ENCODE results near the gene RFESD.
A peak's percentile ranks its signal among the peaks of the same experiment; 100 is the strongest.

RFESD gene

DNA sequence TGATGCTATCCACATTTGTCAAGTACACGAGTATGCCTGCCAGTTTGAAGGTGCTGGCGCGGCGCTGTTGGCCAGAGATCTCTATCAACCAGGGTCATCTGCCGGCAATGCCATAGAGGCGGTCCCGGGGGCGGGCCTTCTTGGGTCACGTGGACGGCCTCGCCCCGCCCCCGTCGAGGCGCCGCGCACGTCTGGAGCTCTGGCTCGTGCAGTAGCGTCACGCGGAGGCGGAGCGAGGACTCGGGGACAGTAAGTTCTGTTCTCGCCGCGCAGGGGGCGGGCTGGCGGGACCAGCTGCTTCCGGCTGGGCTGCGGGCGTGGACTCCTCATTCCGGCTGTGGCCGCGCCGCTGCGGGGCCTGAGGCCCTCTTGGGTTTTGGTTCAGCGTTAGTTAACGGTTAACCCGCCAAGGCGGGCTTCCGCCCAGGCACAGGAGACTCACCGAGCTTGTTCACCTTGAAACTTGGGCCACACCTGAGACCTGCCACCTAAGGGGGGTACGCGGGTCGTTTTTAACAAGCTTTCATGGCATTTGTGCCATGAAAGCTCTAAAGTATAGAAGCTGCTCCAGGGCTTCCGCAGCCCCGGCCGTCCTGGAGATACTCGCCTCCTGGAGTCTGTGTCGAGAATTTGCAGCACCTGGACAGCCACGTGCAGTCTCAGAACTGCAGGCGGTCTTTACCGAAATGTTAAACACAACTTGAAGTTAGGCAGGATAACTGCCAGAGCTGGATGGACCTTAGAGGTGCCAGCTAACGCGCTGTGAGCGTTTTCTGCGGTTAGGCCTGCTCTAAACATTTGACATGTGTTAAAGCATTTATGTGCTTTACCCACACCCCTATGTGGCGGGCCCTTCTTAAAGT is at the start of gene RFESD:
RFESD (plus strand) TSS at position 209 of the 863 bp plus-strand sequence. CDS start 5,495 bp downstream, outside the sequence.
- DNase-seq (ENCODE audit: low read depth, low spot score) = peak; percentile 58
- POLR2A ChIA-PET = interaction anchor here (0.6 to 1.9 kb wide), 13 partner anchors 9 to 205 kb away, joined by 3 to 17 read pairs (median 3); partner anchors contain the start of genes ARSK, RHOBTB3 and SKIC3
- CTCF ChIA-PET = interaction anchor here (0.6 to 8.4 kb wide), 22 partner anchors 9 to 215 kb away, joined by 3 to 222 read pairs (median 5); partner anchors contain the start of gene RHOBTB3
- TF ChIP-seq CTCF (IDR thresholded peaks at IDR 0.05; ENCODE audit: insufficient read depth, low read length, missing control alignments) = peak; percentile 18
- H3K4me3 ChIP-seq (ENCODE audit: low read depth, low read length) = peak within 1 kb of the TSS; percentile 63

DNA sequence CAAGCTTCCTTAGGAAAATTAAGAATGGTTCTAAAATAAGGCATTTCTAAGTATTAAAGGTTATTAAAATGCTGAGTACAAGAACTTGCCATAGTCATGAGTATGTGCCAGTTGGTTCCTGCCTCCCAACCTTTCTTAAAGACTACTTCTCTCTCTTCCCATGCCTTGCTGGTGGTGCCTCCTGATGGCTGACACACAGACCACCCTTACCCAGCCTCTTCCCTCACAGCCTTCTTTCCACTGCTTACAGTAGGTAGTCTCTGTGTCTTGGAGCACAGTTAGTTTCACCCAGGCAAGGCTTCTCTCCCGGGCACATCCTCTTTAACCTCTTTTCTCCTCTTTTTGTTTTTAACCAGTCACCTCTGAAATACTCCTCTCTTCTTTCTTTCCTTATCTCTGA is 47.3 kb upstream of the RFESD start:
- H3K4me3 ChIP-seq (ENCODE audit: low read depth, low read length) = no peak overlapping the region
- POLR2A ChIA-PET = no interaction called here
- no peak for TF ChIP-seq CTCF (IDR thresholded peaks at IDR 0.05; ENCODE audit: insufficient read depth, low read length, missing control alignments)
- DNase-seq (ENCODE audit: low read depth, low spot score) = no peak
- CTCF ChIA-PET = no interaction called here

DNA sequence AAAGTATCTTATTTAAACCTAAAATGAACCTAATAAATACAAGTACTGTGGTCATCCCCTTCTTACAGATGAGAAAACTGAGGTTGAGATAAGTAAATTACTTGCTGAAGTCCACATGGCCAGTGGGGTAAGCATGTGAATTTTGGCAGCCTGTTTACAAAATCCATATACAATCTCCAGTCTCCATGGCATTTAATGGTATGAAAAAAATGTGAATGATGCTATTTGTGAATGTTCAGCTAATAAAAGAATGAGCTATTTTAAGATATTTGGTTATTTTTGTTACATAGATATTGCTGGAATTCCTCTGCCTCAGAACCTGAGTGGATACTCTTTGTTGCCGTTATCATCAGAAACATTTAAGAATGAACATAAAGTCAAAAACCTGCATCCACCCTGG is 46.0 kb upstream of the RFESD start:
- POLR2A ChIA-PET = no interaction called here
- no peak for TF ChIP-seq CTCF (IDR thresholded peaks at IDR 0.05; ENCODE audit: insufficient read depth, low read length, missing control alignments)
- DNase-seq (ENCODE audit: low read depth, low spot score) = peak; percentile 47
- no peak overlapping the region for H3K4me3 ChIP-seq (ENCODE audit: low read depth, low read length)
- CTCF ChIA-PET = no interaction called here

GRCh38 chr5:95605786-95606185 is 40.8 kb upstream of the RFESD start:
- CTCF ChIA-PET = no interaction called here
- TF ChIP-seq CTCF (IDR thresholded peaks at IDR 0.05; ENCODE audit: insufficient read depth, low read length, missing control alignments) = no peak

DNA sequence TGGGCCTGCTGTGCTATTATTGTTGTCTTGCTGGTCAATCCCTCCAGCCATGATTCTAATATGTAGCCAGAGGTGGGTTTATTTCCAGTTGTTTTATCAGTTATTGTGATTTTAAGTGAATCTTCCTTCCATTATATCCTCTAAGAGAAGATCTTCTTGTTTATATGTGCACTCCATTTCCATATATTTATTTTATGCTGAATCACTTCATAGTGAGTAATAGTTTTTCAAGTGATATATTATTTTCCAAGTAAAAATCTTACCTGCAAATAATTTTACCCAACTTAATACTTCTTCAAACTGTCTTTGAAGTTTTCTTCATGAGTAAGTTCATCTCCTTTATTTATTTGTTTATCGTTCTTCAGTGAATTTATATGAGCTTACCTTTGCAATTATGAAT is 40.2 kb upstream of the RFESD start:
- TF ChIP-seq CTCF (IDR thresholded peaks at IDR 0.05; ENCODE audit: insufficient read depth, low read length, missing control alignments) = no peak
- no peak overlapping the region for H3K4me3 ChIP-seq (ENCODE audit: low read depth, low read length)
- CTCF ChIA-PET = no interaction called here
- POLR2A ChIA-PET = no interaction called here
- no peak for DNase-seq (ENCODE audit: low read depth, low spot score)

More at GRCh38 chr5:95605786-95606185, 40.8 kb upstream of the RFESD start:
- POLR2A ChIA-PET = no interaction called here
- H3K4me3 ChIP-seq (ENCODE audit: low read depth, low read length) = no peak overlapping the region
- no peak for DNase-seq (ENCODE audit: low read depth, low spot score)

DNA sequence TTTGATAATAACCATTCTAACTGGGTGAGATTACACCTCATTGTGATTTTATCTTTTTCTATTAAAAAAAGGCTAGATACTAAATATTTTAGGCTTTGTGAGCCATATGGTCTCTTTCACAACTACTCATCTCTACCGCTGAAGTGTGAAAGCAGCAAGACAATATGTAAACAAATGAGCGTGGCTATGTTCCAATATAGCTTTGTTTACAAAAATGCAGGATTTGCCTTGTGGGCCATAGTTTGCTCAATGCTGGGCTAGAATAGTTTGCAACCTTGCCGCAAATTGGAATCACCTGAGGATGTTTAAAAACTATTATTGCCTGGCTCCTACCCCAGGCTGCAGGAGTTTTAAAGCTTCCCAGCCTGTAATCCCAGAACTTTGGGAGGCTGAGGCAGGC is 36.9 kb upstream of the RFESD start:
- POLR2A ChIA-PET = no interaction called here
- no peak for TF ChIP-seq CTCF (IDR thresholded peaks at IDR 0.05; ENCODE audit: insufficient read depth, low read length, missing control alignments)
- CTCF ChIA-PET = interaction anchor here (1.9 kb wide), 1 partner anchor 239 kb away, joined by 5 read pairs; no protein-coding TSS in a partner anchor
- no peak overlapping the region for H3K4me3 ChIP-seq (ENCODE audit: low read depth, low read length)
- no peak for DNase-seq (ENCODE audit: low read depth, low spot score)
